GM21515 (cell line): ENCODE data around the gene SORCS2.

ENCODE experiments used
- ATAC-seq: cut with Tn5 transposase; IDR thresholded peaks from one replicate; pipeline ENCODE4 v1.9.1; 2021; ENCODE audit not compliant: unreplicated experiment

SORCS2 gene

GRCh38 chr4:7399440-7400234, 207.3 kb downstream of the SORCS2 start:
- ATAC-seq = no peak

- ATAC-seq = no peak
Observed at GRCh38 chr4:7400671-7401298, 208.4 kb downstream of the SORCS2 start.

GRCh38 chr4:7402526-7402925, 210.2 kb downstream of the SORCS2 start:
- no peak for ATAC-seq

GRCh38 chr4:7403001-7403400, 210.7 kb downstream of the SORCS2 start:
- no peak for ATAC-seq

- ATAC-seq = no peak
Observed at GRCh38 chr4:7408166-7408565, 215.8 kb downstream of the SORCS2 start.

GRCh38 chr4:7410446-7410845, 218.1 kb downstream of the SORCS2 start:
- no peak for ATAC-seq

GRCh38 chr4:7411491-7411890, 219.2 kb downstream of the SORCS2 start:
- ATAC-seq = no peak

- ATAC-seq = no peak
Observed at GRCh38 chr4:7411896-7412553, 219.7 kb downstream of the SORCS2 start.

GRCh38 chr4:7412554-7412912, 220.2 kb downstream of the SORCS2 start:
- no peak for ATAC-seq

GRCh38 chr4:7414046-7414445, 221.7 kb downstream of the SORCS2 start:
- no peak for ATAC-seq

GRCh38 chr4:7414736-7415510, 222.6 kb downstream of the SORCS2 start:
- ATAC-seq = no peak

- no peak for ATAC-seq
Observed at GRCh38 chr4:7415927-7416686, 223.8 kb downstream of the SORCS2 start.

GRCh38 chr4:7416745-7417432, 224.6 kb downstream of the SORCS2 start:
- ATAC-seq = no peak

GRCh38 chr4:7417639-7418038, 225.3 kb downstream of the SORCS2 start:
- ATAC-seq = no peak

GRCh38 chr4:7418131-7418943, 226.0 kb downstream of the SORCS2 start:
- ATAC-seq = no peak

GRCh38 chr4:7419961-7420660, 227.8 kb downstream of the SORCS2 start:
- ATAC-seq = no peak

- no peak for ATAC-seq
Observed at GRCh38 chr4:7420661-7421040, 228.3 kb downstream of the SORCS2 start.

GRCh38 chr4:7421356-7422150, 229.2 kb downstream of the SORCS2 start:
- no peak for ATAC-seq
